ENCODE measurements around the gene NEIL3. TPM values are rescaled to one million over a fixed set of nuclear protein-coding genes. Genes with fewer than 3 reads are reported as not detected.

Gene NEIL3
- total RNA-seq, 2 donors from 2014 or later, result 18.7 to 25.5 TPM

Other genes starting within 250 kb of the NEIL3 start
- gene AGA, start 132.6 kb downstream of the NEIL3 start, total RNA-seq, result 10 to 100 TPM; 11.6 to 19.1 TPM